ENCODE results near the gene IPO13. TPM values are rescaled to one million over a fixed set of nuclear protein-coding genes. Genes with fewer than 3 reads are reported as not detected.

The IPO13 gene
- total and polyA plus RNA-seq, 10 of the 15 experiments (the other 5 are each of a cell fraction or from before 2014, with no cell fraction given), result 7.1 to 26.6 (median 15.9) TPM

- TF ChIP-seq POLR2AphosphoS5 (IDR thresholded peaks at IDR 0.05; ENCODE audit: low read length), result peak; percentile 89
- peak; percentile 70 for TF ChIP-seq ELK1 (IDR thresholded peaks at IDR 0.05; ENCODE audit: low read depth, low read length)
- no peak for TF ChIP-seq WRNIP1 (IDR thresholded peaks at IDR 0.05; ENCODE audit: borderline replicate concordance, low read depth, low read length)
- TF ChIP-seq ESRRA (IDR thresholded peaks at IDR 0.05; ENCODE audit: low read length), result no peak
- no peak; the same call in 1 of the 2 replicates for TF ChIP-seq ATF7 (IDR thresholded peaks at IDR 0.05; ENCODE audit: low read depth)
- 0 out of 2 replicates have a peak, but pooled peaks have one; percentile 17 for TF ChIP-seq TCF3 (IDR thresholded peaks at IDR 0.05; ENCODE audit: borderline replicate concordance, insufficient read depth, low read depth, low read length)
- peak; percentile 93; the same call in 1 of the 2 replicates for TF ChIP-seq SMARCA5 (IDR thresholded peaks at IDR 0.05)
- peak; percentile 33; the same call in 1 of the 2 replicates for TF ChIP-seq SMC3 (IDR thresholded peaks at IDR 0.05; ENCODE audit: borderline replicate concordance, low read length)
- no peak for TF ChIP-seq NR2F1 (conservative IDR thresholded peaks at IDR 0.05)
- no peak for TF ChIP-seq NFIC (IDR thresholded peaks at IDR 0.05; ENCODE audit: low read depth, low read length)
- TF ChIP-seq MYC (IDR thresholded peaks at IDR 0.05; ENCODE audit: insufficient read depth, insufficient read length, insufficient replicate concordance, low read length, severe bottlenecking), result peak; percentile 84
- no peak for TF ChIP-seq SPI1 (IDR thresholded peaks at IDR 0.05; ENCODE audit: borderline replicate concordance, insufficient read depth, low read depth, low read length)
- TF ChIP-seq MTA2 (IDR thresholded peaks at IDR 0.05; ENCODE audit: low read depth), result no peak
- TF ChIP-seq IRF4 (IDR thresholded peaks at IDR 0.05; ENCODE audit: low read depth, low read length), result 0 out of 2 replicates have a peak, but pooled peaks have one; percentile 8
- no peak for TF ChIP-seq ZBTB11 (CRISPR knock-in tag; IDR thresholded peaks at IDR 0.05)
- TF ChIP-seq, protein P1, sequence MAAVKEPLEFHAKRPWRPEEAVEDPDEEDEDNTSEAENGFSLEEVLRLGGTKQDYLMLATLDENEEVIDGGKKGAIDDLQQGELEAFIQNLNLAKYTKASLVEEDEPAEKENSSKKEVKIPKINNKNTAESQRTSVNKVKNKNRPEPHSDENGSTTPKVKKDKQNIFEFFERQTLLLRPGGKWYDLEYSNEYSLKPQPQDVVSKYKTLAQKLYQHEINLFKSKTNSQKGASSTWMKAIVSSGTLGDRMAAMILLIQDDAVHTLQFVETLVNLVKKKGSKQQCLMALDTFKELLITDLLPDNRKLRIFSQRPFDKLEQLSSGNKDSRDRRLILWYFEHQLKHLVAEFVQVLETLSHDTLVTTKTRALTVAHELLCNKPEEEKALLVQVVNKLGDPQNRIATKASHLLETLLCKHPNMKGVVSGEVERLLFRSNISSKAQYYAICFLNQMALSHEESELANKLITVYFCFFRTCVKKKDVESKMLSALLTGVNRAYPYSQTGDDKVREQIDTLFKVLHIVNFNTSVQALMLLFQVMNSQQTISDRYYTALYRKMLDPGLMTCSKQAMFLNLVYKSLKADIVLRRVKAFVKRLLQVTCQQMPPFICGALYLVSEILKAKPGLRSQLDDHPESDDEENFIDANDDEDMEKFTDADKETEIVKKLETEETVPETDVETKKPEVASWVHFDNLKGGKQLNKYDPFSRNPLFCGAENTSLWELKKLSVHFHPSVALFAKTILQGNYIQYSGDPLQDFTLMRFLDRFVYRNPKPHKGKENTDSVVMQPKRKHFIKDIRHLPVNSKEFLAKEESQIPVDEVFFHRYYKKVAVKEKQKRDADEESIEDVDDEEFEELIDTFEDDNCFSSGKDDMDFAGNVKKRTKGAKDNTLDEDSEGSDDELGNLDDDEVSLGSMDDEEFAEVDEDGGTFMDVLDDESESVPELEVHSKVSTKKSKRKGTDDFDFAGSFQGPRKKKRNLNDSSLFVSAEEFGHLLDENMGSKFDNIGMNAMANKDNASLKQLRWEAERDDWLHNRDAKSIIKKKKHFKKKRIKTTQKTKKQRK (IDR thresholded peaks at IDR 0.05; ENCODE audit: low read depth, low read length), result no peak
- TF ChIP-seq FOS (IDR thresholded peaks at IDR 0.05; ENCODE audit: borderline replicate concordance, extremely low read depth, insufficient read length), result no peak
Measured at GRCh38 chr1:43946236-43947060, at the start of gene IPO13 (continued).

All from GM12878 (cell line).